Activated CD4-positive, alpha-beta T cell treated with anti-CD3 and anti-CD28 coated beads for 36 hours (primary cell): ENCODE measurements around the gene TIMM21. TPM values are rescaled to one million over a fixed set of nuclear protein-coding genes. Genes with fewer than 3 reads are reported as not detected.

Source experiments
- total RNA-seq, 2 experiments: library from RNA; stranded (reverse); gene quantifications; one replicate each; pipeline ENCODE4 v1.2.3, GENCODE V29; 2021

TIMM21 gene
- total RNA-seq, 2 experiments from 2014 or later, result 36.9 to 52.8 TPM

Other genes starting within 250 kb of the TIMM21 start
- gene FBXO15, start 689 bp upstream of the TIMM21 start, total RNA-seq, result 1 to 10 TPM; 1.4 to 1.6 TPM
- gene CYB5A, start 143.4 kb downstream of the TIMM21 start, total RNA-seq, result 10 to 100 TPM; 53.1 to 61.4 TPM
- gene C18orf63, start 167.3 kb downstream of the TIMM21 start, total RNA-seq, result not detected